T-helper 1 cell treated with Interleukin-12 subunit alpha and Interleukin-12 subunit beta and Interleukin-4 antibody, amounts not matched to agents 30 μg/mL and 1 μg/mL, for 36 hours (primary cell): ENCODE measurements around the gene COL12A1.

Experiments used
- H3K27ac Mint-ChIP-seq: one replicate; pipeline ENCODE4 v1.8.0; 2021; ENCODE audit warnings: mild to moderate bottlenecking, mixed read lengths
- H3K27me3 Mint-ChIP-seq: one replicate; pipeline ENCODE4 v1.8.0; 2021; ENCODE audit warnings: low read depth, mixed read lengths
- H3K36me3 Mint-ChIP-seq: one replicate; pipeline ENCODE4 v1.8.0; 2021; ENCODE audit warnings: low read depth, mixed read lengths
- H3K4me1 Mint-ChIP-seq: one replicate; pipeline ENCODE4 v1.8.0; 2021; ENCODE audit warnings: low read depth, mixed read lengths
- H3K4me3 Mint-ChIP-seq: one replicate; pipeline ENCODE4 v1.8.0; 2021; ENCODE audit warnings: mild to moderate bottlenecking, moderate library complexity, mixed read lengths
- H3K9me3 Mint-ChIP-seq: one replicate; pipeline ENCODE4 v1.8.0; 2021; ENCODE audit warnings: mixed read lengths

COL12A1 gene

GRCh38 chr6:75150685-75151412 is 55.0 kb downstream of the COL12A1 start:
- no peaks in the 10 kb centered on the region for H3K4me1 Mint-ChIP-seq
- H3K4me3 Mint-ChIP-seq: no peak overlapping the region
- H3K9me3 Mint-ChIP-seq: no peaks in the 10 kb centered on the region
- no peaks in the 10 kb centered on the region for H3K36me3 Mint-ChIP-seq
- H3K27me3 Mint-ChIP-seq: peaks cover 4% of the 10 kb centered on the region
- H3K27ac Mint-ChIP-seq: no peak overlapping the region

- no peaks in the 10 kb centered on the region for H3K9me3 Mint-ChIP-seq
- no peaks in the 10 kb centered on the region for H3K4me1 Mint-ChIP-seq
- H3K27me3 Mint-ChIP-seq: peaks cover 4% of the 10 kb centered on the region
- no peaks in the 10 kb centered on the region for H3K36me3 Mint-ChIP-seq
- H3K27ac Mint-ChIP-seq: no peak overlapping the region
- no peak overlapping the region for H3K4me3 Mint-ChIP-seq
Measured at GRCh38 chr6:75149696-75150095, 56.2 kb downstream of the COL12A1 start.

GRCh38 chr6:75149240-75149639 is 56.6 kb downstream of the COL12A1 start:
- Mint-ChIP-seq H3K27ac (no peak overlapping the region), H3K36me3 (no peaks in the 10 kb centered on the region), H3K4me3 (no peak overlapping the region), H3K9me3 (no peaks in the 10 kb centered on the region), H3K4me1 (no peaks in the 10 kb centered on the region), H3K27me3 (peaks cover 4% of the 10 kb centered on the region)

- H3K27me3 Mint-ChIP-seq: peaks cover 4% of the 10 kb centered on the region
- H3K4me1 Mint-ChIP-seq: no peaks in the 10 kb centered on the region
- H3K9me3 Mint-ChIP-seq: no peaks in the 10 kb centered on the region
- no peak overlapping the region for H3K27ac Mint-ChIP-seq
- H3K4me3 Mint-ChIP-seq: no peak overlapping the region
- no peaks in the 10 kb centered on the region for H3K36me3 Mint-ChIP-seq
Measured at GRCh38 chr6:75147512-75147911, 58.3 kb downstream of the COL12A1 start.

GRCh38 chr6:75145976-75146375 is 59.9 kb downstream of the COL12A1 start:
- Mint-ChIP-seq H3K36me3 (no peaks in the 10 kb centered on the region), H3K27ac (no peak overlapping the region), H3K4me3 (no peak overlapping the region), H3K27me3 (no peaks in the 10 kb centered on the region), H3K4me1 (no peaks in the 10 kb centered on the region), H3K9me3 (no peaks in the 10 kb centered on the region)

- Mint-ChIP-seq H3K4me1 (no peaks in the 10 kb centered on the region), H3K9me3 (no peaks in the 10 kb centered on the region), H3K27me3 (no peaks in the 10 kb centered on the region), H3K36me3 (no peaks in the 10 kb centered on the region), H3K27ac (no peak overlapping the region), H3K4me3 (no peak overlapping the region)
Measured at GRCh38 chr6:75145211-75145610, 60.6 kb downstream of the COL12A1 start.

- Mint-ChIP-seq H3K36me3 (no peaks in the 10 kb centered on the region), H3K4me3 (no peak overlapping the region), H3K27ac (no peak overlapping the region), H3K27me3 (no peaks in the 10 kb centered on the region), H3K4me1 (no peaks in the 10 kb centered on the region), H3K9me3 (no peaks in the 10 kb centered on the region)
Measured at GRCh38 chr6:75144386-75144785, 61.5 kb downstream of the COL12A1 start.

GRCh38 chr6:75143191-75143590 is 62.7 kb downstream of the COL12A1 start:
- Mint-ChIP-seq H3K36me3 (no peaks in the 10 kb centered on the region), H3K27me3 (no peaks in the 10 kb centered on the region), H3K4me1 (no peaks in the 10 kb centered on the region), H3K9me3 (no peaks in the 10 kb centered on the region), H3K4me3 (no peak overlapping the region), H3K27ac (no peak overlapping the region)

- H3K4me3 Mint-ChIP-seq: no peak overlapping the region
- no peak overlapping the region for H3K27ac Mint-ChIP-seq
- H3K36me3 Mint-ChIP-seq: no peaks in the 10 kb centered on the region
- no peaks in the 10 kb centered on the region for H3K9me3 Mint-ChIP-seq
- no peaks in the 10 kb centered on the region for H3K27me3 Mint-ChIP-seq
- H3K4me1 Mint-ChIP-seq: no peaks in the 10 kb centered on the region
Measured at GRCh38 chr6:75142721-75143120, 63.1 kb downstream of the COL12A1 start.

- Mint-ChIP-seq H3K27ac (no peak overlapping the region), H3K9me3 (no peaks in the 10 kb centered on the region), H3K36me3 (no peaks in the 10 kb centered on the region), H3K4me1 (no peaks in the 10 kb centered on the region), H3K27me3 (no peaks in the 10 kb centered on the region), H3K4me3 (no peak overlapping the region)
Measured at GRCh38 chr6:75135876-75136275, 70.0 kb downstream of the COL12A1 start.

GRCh38 chr6:75135450-75135849 is 70.4 kb downstream of the COL12A1 start:
- no peaks in the 10 kb centered on the region for H3K27me3 Mint-ChIP-seq
- no peaks in the 10 kb centered on the region for H3K36me3 Mint-ChIP-seq
- no peaks in the 10 kb centered on the region for H3K9me3 Mint-ChIP-seq
- H3K4me1 Mint-ChIP-seq: no peaks in the 10 kb centered on the region
- no peak overlapping the region for H3K27ac Mint-ChIP-seq
- no peak overlapping the region for H3K4me3 Mint-ChIP-seq

GRCh38 chr6:75130784-75131183 is 75.1 kb downstream of the COL12A1 start:
- Mint-ChIP-seq H3K36me3 (no peaks in the 10 kb centered on the region), H3K27me3 (no peaks in the 10 kb centered on the region), H3K27ac (no peak overlapping the region), H3K4me1 (no peaks in the 10 kb centered on the region), H3K4me3 (no peak overlapping the region), H3K9me3 (no peaks in the 10 kb centered on the region)

- Mint-ChIP-seq H3K4me1 (no peaks in the 10 kb centered on the region), H3K36me3 (no peaks in the 10 kb centered on the region), H3K27ac (no peak overlapping the region), H3K27me3 (no peaks in the 10 kb centered on the region), H3K9me3 (no peaks in the 10 kb centered on the region), H3K4me3 (no peak overlapping the region)
Measured at GRCh38 chr6:75128878-75129570, 76.8 kb downstream of the COL12A1 start.

GRCh38 chr6:75126518-75126917 is 79.3 kb downstream of the COL12A1 start:
- Mint-ChIP-seq H3K27me3 (no peaks in the 10 kb centered on the region), H3K36me3 (no peaks in the 10 kb centered on the region), H3K27ac (no peak overlapping the region), H3K4me3 (no peak overlapping the region), H3K9me3 (no peaks in the 10 kb centered on the region), H3K4me1 (no peaks in the 10 kb centered on the region)

- Mint-ChIP-seq H3K27me3 (no peaks in the 10 kb centered on the region), H3K27ac (no peak overlapping the region), H3K4me1 (no peaks in the 10 kb centered on the region), H3K36me3 (no peaks in the 10 kb centered on the region), H3K9me3 (no peaks in the 10 kb centered on the region), H3K4me3 (no peak overlapping the region)
Measured at GRCh38 chr6:75124983-75125382, 80.9 kb downstream of the COL12A1 start.
